Activated T-helper 2 cell treated with anti-CD3 and anti-CD28 coated beads, Interferon-gamma antibody, Interleukin-2, Interleukin-4, amounts not matched to agents 10 μg/mL and 5 μg/mL and 100 μg/mL, durations not matched to agents 14 hours and 24 hours and 36 hours (primary cell): Measurements from ENCODE around the gene CLCF1. TPM values are rescaled to one million over a fixed set of nuclear protein-coding genes. Genes with fewer than 3 reads are reported as not detected.
A peak's percentile ranks its signal among the peaks of the same experiment; 100 is the strongest.

Experiments used
- DNase-seq: peaks from one replicate; pipeline ENCODE4 v3.0.0; 2021; ENCODE audit warnings: low spot score
- H3K27ac Mint-ChIP-seq: one replicate; pipeline ENCODE4 v1.8.0; 2021; ENCODE audit warnings: mixed read lengths
- H3K27me3 Mint-ChIP-seq: one replicate; pipeline ENCODE4 v1.8.0; 2021; ENCODE audit warnings: low read depth, mixed read lengths
- H3K36me3 Mint-ChIP-seq: one replicate; pipeline ENCODE4 v1.8.0; 2021; ENCODE audit warnings: low read depth, mixed read lengths
- H3K4me1 Mint-ChIP-seq: one replicate; pipeline ENCODE4 v1.8.0; 2021; ENCODE audit warnings: low read depth, mixed read lengths
- H3K4me3 Mint-ChIP-seq: one replicate; pipeline ENCODE4 v1.8.0; 2021; ENCODE audit warnings: low read depth, mild to moderate bottlenecking, moderate library complexity, mixed read lengths
- H3K9me3 Mint-ChIP-seq: one replicate; pipeline ENCODE4 v1.8.0; 2021; ENCODE audit warnings: mixed read lengths
- intact Hi-C: fragments of 100-400 bp; cut with micrococcal nuclease; formaldehyde crosslinking; loops from one replicate; pipeline ENCODE4 v1.15.1; 2023
- total RNA-seq: library from RNA; stranded (reverse); gene quantifications from 2 replicates; pipeline ENCODE4 v1.2.3, GENCODE V29; 2022

CLCF1 gene
- total RNA-seq, 1 donor from 2014 or later, result 2.9 TPM

GRCh38 chr11:67384851-67385366, 11.5 kb upstream of the CLCF1 start:
- H3K9me3 Mint-ChIP-seq, result no peaks in the 10 kb centered on the region
- intact Hi-C loops, result loop anchor here (5.0 kb wide), 1 partner anchor 118 kb away; the partner anchor contains the start of gene GRK2
- peaks cover 11% of the 10 kb centered on the region for H3K27me3 Mint-ChIP-seq
- DNase-seq, result no peak
- no peaks in the 10 kb centered on the region for H3K36me3 Mint-ChIP-seq
- no peak overlapping the region for H3K27ac Mint-ChIP-seq
- peaks cover 12% of the 10 kb centered on the region for H3K4me1 Mint-ChIP-seq
- H3K4me3 Mint-ChIP-seq, result no peak overlapping the region

GRCh38 chr11:67382276-67383136, 9.1 kb upstream of the CLCF1 start:
- Mint-ChIP-seq H3K4me1 (peaks cover 5% of the 10 kb centered on the region), H3K4me3 (no peak overlapping the region), H3K36me3 (no peaks in the 10 kb centered on the region), H3K27ac (no peak overlapping the region), H3K9me3 (no peaks in the 10 kb centered on the region), H3K27me3 (peaks cover 17% of the 10 kb centered on the region)
- DNase-seq, result peak; percentile 73
- intact Hi-C loops, result loop anchor here (1.0 to 5.0 kb wide), 2 partner anchors 25 to 115 kb away; partner anchors contain the start of gene GRK2

- Mint-ChIP-seq H3K36me3 (no peaks in the 10 kb centered on the region), H3K4me1 (peaks cover 5% of the 10 kb centered on the region), H3K27me3 (peaks cover 21% of the 10 kb centered on the region), H3K9me3 (no peaks in the 10 kb centered on the region), H3K27ac (no peak overlapping the region), H3K4me3 (no peak overlapping the region)
- intact Hi-C loops, result loop anchor here (5.0 kb wide), 1 partner anchor 114 kb away; the partner anchor contains the start of gene GRK2
- DNase-seq, result no peak
These were observed 8.0 kb upstream of the CLCF1 start for GRCh38 chr11:67381244-67381972.

- Mint-ChIP-seq H3K36me3 (no peaks in the 10 kb centered on the region), H3K9me3 (no peaks in the 10 kb centered on the region), H3K4me1 (peaks cover 9% of the 10 kb centered on the region), H3K27ac (no peak overlapping the region), H3K27me3 (peaks cover 35% of the 10 kb centered on the region), H3K4me3 (no peak overlapping the region)
- intact Hi-C loops, result loop anchor here (5.0 kb wide), 1 partner anchor 112 kb away; the partner anchor contains the start of gene GRK2
- no peak for DNase-seq
These were observed 6.0 kb upstream of the CLCF1 start for GRCh38 chr11:67379061-67380058.

- H3K9me3 Mint-ChIP-seq, result no peaks in the 10 kb centered on the region
- H3K4me3 Mint-ChIP-seq, result no peak overlapping the region
- no peak overlapping the region for H3K27ac Mint-ChIP-seq
- intact Hi-C loops, result no loop called here
- no peaks in the 10 kb centered on the region for H3K36me3 Mint-ChIP-seq
- peaks cover 40% of the 10 kb centered on the region for H3K27me3 Mint-ChIP-seq
- peaks cover 14% of the 10 kb centered on the region for H3K4me1 Mint-ChIP-seq
- DNase-seq, result no peak
These were observed 5.1 kb upstream of the CLCF1 start for GRCh38 chr11:67378544-67378943.

- no peak for DNase-seq
- Mint-ChIP-seq H3K9me3 (no peaks in the 10 kb centered on the region), H3K27me3 (peaks cover 38% of the 10 kb centered on the region), H3K36me3 (no peaks in the 10 kb centered on the region), H3K4me1 (peaks cover 12% of the 10 kb centered on the region), H3K27ac (no peak overlapping the region), H3K4me3 (no peak overlapping the region)
- intact Hi-C loops, result no loop called here
These were observed 3.7 kb upstream of the CLCF1 start for GRCh38 chr11:67376873-67377808.

- no peak for DNase-seq
- intact Hi-C loops, result no loop called here
- Mint-ChIP-seq H3K4me3 (no peak overlapping the region), H3K4me1 (peaks cover 18% of the 10 kb centered on the region), H3K27me3 (peaks cover 43% of the 10 kb centered on the region), H3K27ac (no peak overlapping the region), H3K9me3 (no peaks in the 10 kb centered on the region), H3K36me3 (peaks cover 4% of the 10 kb centered on the region)
These were observed 2.8 kb upstream of the CLCF1 start for GRCh38 chr11:67376063-67376820.

- H3K9me3 Mint-ChIP-seq, result no peaks in the 10 kb centered on the region
- H3K27me3 Mint-ChIP-seq, result peaks cover 44% of the 10 kb centered on the region
- H3K4me3 Mint-ChIP-seq, result no peak overlapping the region
- intact Hi-C loops, result no loop called here
- peaks cover 24% of the 10 kb centered on the region for H3K4me1 Mint-ChIP-seq
- H3K36me3 Mint-ChIP-seq, result peaks cover 4% of the 10 kb centered on the region
- DNase-seq, result no peak
- no peak overlapping the region for H3K27ac Mint-ChIP-seq
These were observed 2.1 kb upstream of the CLCF1 start for GRCh38 chr11:67375320-67376055.

- peaks cover 49% of the 10 kb centered on the region for H3K27me3 Mint-ChIP-seq
These were observed 1.3 kb upstream of the CLCF1 start for GRCh38 chr11:67374571-67375281.

More at GRCh38 chr11:67374571-67375281, 1.3 kb upstream of the CLCF1 start:
- peaks cover 4% of the 10 kb centered on the region for H3K36me3 Mint-ChIP-seq
- H3K27ac Mint-ChIP-seq, result no peak overlapping the region
- DNase-seq, result no peak
- peaks cover 26% of the 10 kb centered on the region for H3K4me1 Mint-ChIP-seq
- no peaks in the 10 kb centered on the region for H3K9me3 Mint-ChIP-seq
- intact Hi-C loops, result loop anchor here (1.0 kb wide), 1 partner anchor 21 kb away; the partner anchor contains the start of gene POLD4
- H3K4me3 Mint-ChIP-seq, result peak overlapping the region; percentile 89
